BLaER1 treated with 17β-estradiol and CSF1 and Interleukin-3, amounts not matched to agents 10 nM and 100 nM (cell line): Measurements from ENCODE around the gene SOX8.

Source experiments
- H3K27ac ChIP-seq, 11 experiments: shearing (Covaris generic); formaldehyde crosslinking; 2 replicates each; pipeline ENCODE4 v1.8.1; 2022
- H3K27me3 ChIP-seq, 11 experiments: shearing (Covaris generic); formaldehyde crosslinking; 2 replicates each; pipeline ENCODE4 v1.8.1; 2022
- H3K36me3 ChIP-seq, 11 experiments: shearing (Covaris generic); formaldehyde crosslinking; 2 replicates each; pipeline ENCODE4 v1.8.1; 2022
- H3K4me1 ChIP-seq, 10 experiments: shearing (Covaris generic); formaldehyde crosslinking; 2 replicates each; pipeline ENCODE4 v1.8.1; 2022
- H3K4me2 ChIP-seq, 11 experiments: shearing (Covaris generic); formaldehyde crosslinking; 2 replicates each; pipeline ENCODE4 v1.8.1; 2022
- H3K4me3 ChIP-seq, 10 experiments: shearing (Covaris generic); formaldehyde crosslinking; 2 replicates each; pipeline ENCODE4 v1.8.1; 2022
- H3K9ac ChIP-seq, 11 experiments: shearing (Covaris generic); formaldehyde crosslinking; 2 replicates each; pipeline ENCODE4 v1.8.1; 2022
- H3K9me3 ChIP-seq, 11 experiments: shearing (Covaris generic); formaldehyde crosslinking; replicated peaks in 1 of 11; 2 replicates each; pipeline ENCODE4 v1.8.1; 2022
- H4K20me1 ChIP-seq, 11 experiments: shearing (Covaris generic); formaldehyde crosslinking; 2 replicates each; pipeline ENCODE4 v1.8.1; 2022
- Cebpa-rat ChIP-seq, 11 experiments: shearing (Covaris generic); IDR thresholded peaks; 2 replicates each; pipeline ENCODE4 v1.8.1; 2022

Gene SOX8

GRCh38 chr16:1008085-1008484, 26.5 kb downstream of the SOX8 start:
- Histone ChIP-seq H4K20me1 (peaks cover 0 to 86% (median 38%) of the 10 kb centered on the region in 11 experiments; a peak in 13 of 22 replicates), H3K9ac (no peak overlapping the region), H3K4me2 (no peak overlapping the region), H3K4me1 (peaks cover 13 to 15% (median 14%) of the 10 kb centered on the region in 10 experiments), H3K27ac (no peak overlapping the region), H3K36me3 (no peaks in the 10 kb centered on the region), H3K4me3 (no peak overlapping the region), H3K27me3 (peaks cover 89 to 96% (median 94%) of the 10 kb centered on the region in 11 experiments), H3K9me3 (no peaks in the 10 kb centered on the region)
- no peak for TF ChIP-seq Cebpa-rat (IDR thresholded peaks at IDR 0.05)

GRCh38 chr16:1009358-1010150, 28.0 kb downstream of the SOX8 start:
- Histone ChIP-seq H3K4me1 (peaks cover 0 to under 1% (median 0%) of the 10 kb centered on the region in 10 experiments; a peak in 6 of 20 replicates), H3K9ac (no peak overlapping the region), H3K4me3 (no peak overlapping the region), H3K9me3 (no peaks in the 10 kb centered on the region), H4K20me1 (peaks cover 0 to 79% (median 29%) of the 10 kb centered on the region in 11 experiments; a peak in 13 of 22 replicates), H3K27ac (no peak overlapping the region), H3K27me3 (peaks cover 82 to 92% (median 86%) of the 10 kb centered on the region in 11 experiments), H3K36me3 (no peaks in the 10 kb centered on the region), H3K4me2 (no peak overlapping the region)
- no peak for TF ChIP-seq Cebpa-rat (IDR thresholded peaks at IDR 0.05)

- H3K4me2 ChIP-seq: no peak overlapping the region
- no peak overlapping the region for H3K4me3 ChIP-seq
- no peaks in the 10 kb centered on the region for H3K9me3 ChIP-seq
- no peak overlapping the region for H3K9ac ChIP-seq
- no peak for TF ChIP-seq Cebpa-rat (IDR thresholded peaks at IDR 0.05)
- H4K20me1 ChIP-seq: peaks cover 0 to 79% (median 29%) of the 10 kb centered on the region in 11 experiments; a peak in 13 of 22 replicates
- no peaks in the 10 kb centered on the region for H3K4me1 ChIP-seq
- H3K36me3 ChIP-seq: no peaks in the 10 kb centered on the region
- peaks cover 80 to 93% (median 84%) of the 10 kb centered on the region in 11 experiments for H3K27me3 ChIP-seq
- H3K27ac ChIP-seq: no peak overlapping the region
These were observed 28.7 kb downstream of the SOX8 start for GRCh38 chr16:1010251-1010650.

- peaks cover 0 to 77% (median 29%) of the 10 kb centered on the region in 11 experiments; a peak in 13 of 22 replicates for H4K20me1 ChIP-seq
- H3K36me3 ChIP-seq: no peaks in the 10 kb centered on the region
- no peaks in the 10 kb centered on the region for H3K9me3 ChIP-seq
- peaks cover 74 to 87% (median 78%) of the 10 kb centered on the region in 11 experiments for H3K27me3 ChIP-seq
- no peak for TF ChIP-seq Cebpa-rat (IDR thresholded peaks at IDR 0.05)
- no peak overlapping the region for H3K27ac ChIP-seq
- no peak overlapping the region for H3K4me2 ChIP-seq
- H3K9ac ChIP-seq: no peak overlapping the region
- H3K4me3 ChIP-seq: no peak overlapping the region
- H3K4me1 ChIP-seq: no peaks in the 10 kb centered on the region
These were observed 29.2 kb downstream of the SOX8 start for GRCh38 chr16:1010815-1011214.

- Histone ChIP-seq H4K20me1 (peaks cover 0 to 70% (median 29%) of the 10 kb centered on the region in 11 experiments; a peak in 13 of 22 replicates), H3K4me3 (no peak overlapping the region), H3K9ac (no peak overlapping the region), H3K27ac (no peak overlapping the region), H3K27me3 (peaks cover 67 to 80% (median 71%) of the 10 kb centered on the region in 11 experiments), H3K4me1 (no peaks in the 10 kb centered on the region), H3K9me3 (no peaks in the 10 kb centered on the region), H3K36me3 (no peaks in the 10 kb centered on the region), H3K4me2 (no peak overlapping the region)
- no peak for TF ChIP-seq Cebpa-rat (IDR thresholded peaks at IDR 0.05)
These were observed 29.9 kb downstream of the SOX8 start for GRCh38 chr16:1011316-1012082.

GRCh38 chr16:1012135-1012534, 30.6 kb downstream of the SOX8 start:
- Histone ChIP-seq H3K4me1 (no peaks in the 10 kb centered on the region), H3K27me3 (peaks cover 61 to 80% (median 65%) of the 10 kb centered on the region in 11 experiments), H3K9ac (no peak overlapping the region), H3K4me3 (no peak overlapping the region), H3K9me3 (no peaks in the 10 kb centered on the region), H4K20me1 (peaks cover 0 to 68% (median 29%) of the 10 kb centered on the region in 11 experiments; a peak in 13 of 22 replicates), H3K4me2 (no peak overlapping the region), H3K27ac (no peak overlapping the region), H3K36me3 (no peaks in the 10 kb centered on the region)
- TF ChIP-seq Cebpa-rat (IDR thresholded peaks at IDR 0.05): no peak

GRCh38 chr16:1012722-1013592, 31.4 kb downstream of the SOX8 start:
- Histone ChIP-seq H4K20me1 (peaks cover 0 to 60% (median 27%) of the 10 kb centered on the region in 11 experiments; a peak in 13 of 22 replicates), H3K36me3 (no peaks in the 10 kb centered on the region), H3K9ac (no peak overlapping the region), H3K4me3 (no peak overlapping the region), H3K9me3 (no peaks in the 10 kb centered on the region), H3K27ac (no peak overlapping the region), H3K4me2 (no peak overlapping the region), H3K4me1 (no peaks in the 10 kb centered on the region), H3K27me3 (peaks cover 55 to 80% (median 64%) of the 10 kb centered on the region in 11 experiments)
- TF ChIP-seq Cebpa-rat (IDR thresholded peaks at IDR 0.05): no peak

GRCh38 chr16:1013593-1013900, 32.0 kb downstream of the SOX8 start:
- no peak overlapping the region for H3K9ac ChIP-seq
- H3K36me3 ChIP-seq: no peaks in the 10 kb centered on the region
- peaks cover 0 to 55% (median 27%) of the 10 kb centered on the region in 11 experiments; a peak in 13 of 22 replicates for H4K20me1 ChIP-seq
- no peaks in the 10 kb centered on the region for H3K4me1 ChIP-seq
- TF ChIP-seq Cebpa-rat (IDR thresholded peaks at IDR 0.05): no peak
- H3K9me3 ChIP-seq: no peaks in the 10 kb centered on the region
- H3K27me3 ChIP-seq: peaks cover 53 to 80% (median 64%) of the 10 kb centered on the region in 11 experiments
- no peak overlapping the region for H3K4me2 ChIP-seq
- no peak overlapping the region for H3K4me3 ChIP-seq
- no peak overlapping the region for H3K27ac ChIP-seq
